HG03039 (cell line): ENCODE results near the gene LMNTD1.
"Not testable (repeated sequence)": the region's sequence is repeated elsewhere in the genome, so short reads cannot be mapped to it uniquely, and the experiment has no call there.

ENCODE experiments used
- ATAC-seq: cut with Tn5 transposase; IDR thresholded peaks from one replicate; pipeline ENCODE4 v1.9.1; 2021; ENCODE audit warnings: mild to moderate bottlenecking, moderate library complexity; ENCODE audit not compliant: unreplicated experiment

Gene LMNTD1

DNA sequence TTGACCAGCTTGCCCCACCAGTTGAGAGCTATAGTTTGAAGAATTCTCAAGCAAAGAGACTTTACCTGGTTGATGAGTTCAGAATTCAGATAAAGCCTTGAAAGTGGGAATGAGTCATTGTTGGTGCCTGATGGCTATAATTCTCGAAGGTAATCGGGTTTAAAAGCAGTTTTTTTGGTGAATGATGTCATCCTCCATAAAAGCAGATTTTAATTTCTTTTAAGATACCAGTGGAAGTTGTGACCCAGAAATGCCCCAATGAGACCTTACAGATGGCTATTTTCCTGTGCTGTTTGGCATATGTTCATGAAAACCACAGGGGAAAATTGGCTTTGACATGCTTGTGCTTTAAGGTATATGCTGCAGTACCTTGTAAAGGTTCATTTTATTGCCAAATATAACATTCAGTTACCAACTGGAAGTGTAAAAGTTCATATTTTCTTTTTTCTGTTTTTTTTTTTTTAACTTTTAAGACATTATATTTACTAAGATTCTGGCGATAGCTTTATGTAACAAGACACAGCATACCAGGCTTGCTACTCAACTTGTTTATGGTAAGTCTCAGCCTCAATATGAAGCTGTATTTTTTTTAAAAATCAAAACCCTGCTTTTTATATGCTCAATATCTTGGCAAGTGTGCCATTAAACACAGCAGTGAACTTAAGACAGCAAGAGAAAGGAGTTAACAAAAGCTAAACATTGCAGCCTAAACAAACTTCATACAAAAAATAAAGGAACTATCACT lies 119.3 kb downstream of the LMNTD1 start:
- ATAC-seq, result no peak

DNA sequence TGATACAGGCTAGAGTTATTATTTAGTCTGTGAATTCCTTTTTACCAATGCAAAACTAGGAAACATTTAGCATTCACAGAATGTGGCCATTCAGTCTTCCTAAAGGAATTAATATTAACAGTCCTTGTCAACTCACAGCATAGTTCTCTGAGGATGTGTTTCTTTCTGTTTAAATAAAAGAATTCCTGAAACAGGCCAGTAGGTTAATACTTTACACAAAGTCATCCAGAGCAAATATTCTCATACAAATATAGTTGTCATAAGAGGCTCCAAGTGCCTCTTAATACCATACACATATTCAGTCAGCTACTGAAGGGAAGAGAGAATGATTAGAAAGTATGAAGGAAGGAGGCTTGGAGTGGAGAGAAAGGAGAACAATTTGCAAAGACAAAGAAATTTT lies 120.1 kb downstream of the LMNTD1 start:
- no peak for ATAC-seq

DNA sequence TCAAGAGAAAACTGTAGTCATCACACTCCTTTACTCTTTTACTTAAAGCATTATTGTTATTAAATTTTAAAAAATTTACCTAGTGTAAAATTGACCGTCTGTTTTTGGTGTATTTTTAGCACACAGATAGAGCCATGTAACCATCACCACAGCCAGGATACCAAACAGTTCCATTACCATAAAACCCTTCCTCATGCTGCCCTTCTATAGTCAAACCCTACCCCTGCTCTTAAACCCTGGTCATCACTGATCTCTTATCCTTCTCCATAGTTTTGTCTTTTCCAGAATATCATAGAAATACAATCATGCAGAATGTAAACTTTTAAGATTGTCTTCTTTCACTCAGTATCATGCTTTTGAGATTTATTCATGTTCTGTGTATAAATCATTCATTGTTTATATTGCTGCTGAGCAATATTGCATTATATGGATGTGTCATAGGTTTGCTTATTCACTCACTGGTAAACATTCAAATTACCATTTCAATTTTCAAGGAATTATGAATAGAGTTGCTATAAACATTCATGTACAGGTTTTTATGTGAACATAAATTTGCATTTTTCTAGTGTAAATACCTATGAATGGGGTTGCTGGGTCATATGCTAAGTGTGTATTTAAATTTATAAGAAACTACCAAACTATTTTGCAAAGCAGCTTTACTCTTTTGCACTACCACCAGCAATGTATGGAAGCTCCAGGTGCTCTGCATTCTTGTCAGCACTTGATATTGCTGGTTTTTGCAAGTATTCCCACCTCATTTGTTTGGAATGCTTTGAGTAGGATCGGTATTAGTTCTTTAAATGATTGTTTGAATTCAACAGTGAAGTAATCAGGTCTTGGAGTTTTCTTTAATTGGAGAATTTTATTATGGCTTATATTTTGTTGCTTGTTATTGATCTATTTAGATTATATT lies 125.5 kb downstream of the LMNTD1 start:
- ATAC-seq, result no peak

DNA sequence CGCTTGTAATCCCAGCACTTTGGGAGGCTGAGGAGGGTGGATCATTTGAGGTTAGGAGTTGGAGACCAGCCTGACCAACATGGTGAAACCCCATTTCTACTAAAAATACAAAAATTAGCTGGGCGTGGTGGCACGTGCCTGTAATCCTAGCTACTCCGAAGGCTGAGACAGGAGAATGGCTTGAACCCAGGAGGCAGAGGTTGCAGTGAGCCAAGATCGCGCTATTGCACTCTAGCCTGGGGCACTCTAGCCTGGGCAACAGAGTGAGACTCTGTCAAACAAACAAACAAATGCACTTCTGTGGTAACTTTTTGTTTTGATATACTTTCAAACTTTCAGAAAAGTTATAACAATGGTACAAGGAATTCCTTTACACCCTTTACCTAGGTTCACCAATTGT lies 126.3 kb downstream of the LMNTD1 start:
- ATAC-seq, result not testable (repeated sequence)
